Cardiac muscle cell (in vitro differentiated cells and primary cell): ENCODE measurements around the gene CYB561D1. TPM values are rescaled to one million over a fixed set of nuclear protein-coding genes. Genes with fewer than 3 reads are reported as not detected.
"Not testable (repeated sequence)": the region's sequence is repeated elsewhere in the genome, so short reads cannot be mapped to it uniquely, and the experiment has no call there.

ENCODE experiments used
- DNase-seq, 2 donors: peaks; one replicate each; pipeline versions ENCODE4 v3.0.0 to v3.0.0-alpha.2; 2010 to 2017; ENCODE audit warnings: low read depth in 1 of 2, low spot score in 1 of 2
- H3K27ac ChIP-seq: fragments of 200-600 bp; sonication (generic); 2 replicates; pipeline ENCODE4 v1.5.1; 2016
- H3K27me3 ChIP-seq: fragments of 200-600 bp; sonication (generic); 2 replicates; pipeline ENCODE4 v1.6.0; 2016; ENCODE audit warnings: control low read depth
- H3K36me3 ChIP-seq: fragments of 200-600 bp; sonication (generic); 2 replicates; pipeline ENCODE4 v1.5.1; 2016; ENCODE audit warnings: control low read depth
- H3K4me1 ChIP-seq: fragments of 200-600 bp; sonication (generic); 2 replicates; pipeline ENCODE4 v1.8.1; 2017; ENCODE audit warnings: low read depth, mild to moderate bottlenecking, mixed run types
- H3K4me3 ChIP-seq: fragments of 200-600 bp; sonication (generic); 2 replicates; pipeline ENCODE4 v1.5.1; 2016; ENCODE audit warnings: mild to moderate bottlenecking
- H3K9me3 ChIP-seq: fragments of 200-600 bp; sonication (generic); 2 replicates; pipeline ENCODE4 v1.5.1; 2017; ENCODE audit warnings: low read depth, mild to moderate bottlenecking, control low read depth
- polyA plus RNA-seq: library from polyadenylated mRNA; unstranded; fragments of >200 nt; fragmentation: Nextera tagmentation; extraction: Ambion mirVana; gene quantifications from 2 replicates; pipeline ENCODE4 v1.2.1, GENCODE V29; 2016
- total RNA-seq: library from RNA; depleted of rRNA; stranded (reverse); fragments of >200 nt; gene quantifications from 2 replicates; pipeline ENCODE4 v1.2.3, GENCODE V29; 2016
- TF ChIP-seq, protein P1 (sequence below): IDR thresholded peaks from 2 replicates; pipeline ENCODE4 v1.5.1; 2012; ENCODE audit warnings: low read depth, mild to moderate bottlenecking, low read length

Gene CYB561D1
- total RNA-seq (5.3 and 7.2 TPM in 2 replicates), polyA plus RNA-seq (5.5 and 6.6 TPM in 2 replicates)

GRCh38 chr1:109493805-109494539 is at the start of gene CYB561D1:
Gene CYB561D1, plus strand, starts transcription at chr1:109494094. Its CDS starts 46 bp downstream, at chr1:109494140.
- Histone ChIP-seq H3K4me3 (peak within 1 kb of the TSS; percentile 85), H3K27ac (peak within 1 kb of the TSS; percentile 2), H3K9me3 (no peaks in the 10 kb centered on the region), H3K27me3 (no peaks in the 10 kb centered on the region), H3K36me3 (peaks cover 14% of the 10 kb centered on the region), H3K4me1 (peaks cover 4% of the 10 kb centered on the region)
- peak; percentile 88 to 92 for DNase-seq
- TF ChIP-seq, protein P1, sequence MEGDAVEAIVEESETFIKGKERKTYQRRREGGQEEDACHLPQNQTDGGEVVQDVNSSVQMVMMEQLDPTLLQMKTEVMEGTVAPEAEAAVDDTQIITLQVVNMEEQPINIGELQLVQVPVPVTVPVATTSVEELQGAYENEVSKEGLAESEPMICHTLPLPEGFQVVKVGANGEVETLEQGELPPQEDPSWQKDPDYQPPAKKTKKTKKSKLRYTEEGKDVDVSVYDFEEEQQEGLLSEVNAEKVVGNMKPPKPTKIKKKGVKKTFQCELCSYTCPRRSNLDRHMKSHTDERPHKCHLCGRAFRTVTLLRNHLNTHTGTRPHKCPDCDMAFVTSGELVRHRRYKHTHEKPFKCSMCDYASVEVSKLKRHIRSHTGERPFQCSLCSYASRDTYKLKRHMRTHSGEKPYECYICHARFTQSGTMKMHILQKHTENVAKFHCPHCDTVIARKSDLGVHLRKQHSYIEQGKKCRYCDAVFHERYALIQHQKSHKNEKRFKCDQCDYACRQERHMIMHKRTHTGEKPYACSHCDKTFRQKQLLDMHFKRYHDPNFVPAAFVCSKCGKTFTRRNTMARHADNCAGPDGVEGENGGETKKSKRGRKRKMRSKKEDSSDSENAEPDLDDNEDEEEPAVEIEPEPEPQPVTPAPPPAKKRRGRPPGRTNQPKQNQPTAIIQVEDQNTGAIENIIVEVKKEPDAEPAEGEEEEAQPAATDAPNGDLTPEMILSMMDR: peak; percentile 93

DNA sequence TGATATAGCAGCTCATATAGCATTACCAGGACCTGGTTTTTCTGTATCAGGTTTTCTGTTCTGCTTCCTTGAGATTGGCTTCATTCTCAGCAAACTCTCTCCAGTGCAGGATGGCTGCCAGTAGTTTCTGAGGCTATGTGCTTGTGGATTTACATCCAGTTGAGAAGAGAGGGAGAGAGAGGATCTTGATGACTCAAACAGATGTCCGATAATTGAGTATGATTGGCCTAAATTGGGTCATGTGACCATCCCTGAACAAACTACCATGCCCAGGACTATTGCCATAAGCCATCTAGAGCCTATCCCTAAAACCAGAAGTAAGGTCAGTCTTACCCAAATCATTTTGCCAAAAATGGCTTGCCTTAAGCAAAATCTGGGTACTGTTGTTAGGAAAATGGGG is 49.5 kb upstream of the CYB561D1 start:
- Histone ChIP-seq H3K4me1 (no peaks in the 10 kb centered on the region), H3K27ac (no peak overlapping the region), H3K27me3 (no peaks in the 10 kb centered on the region), H3K9me3 (no peaks in the 10 kb centered on the region), H3K36me3 (no peaks in the 10 kb centered on the region), H3K4me3 (no peak overlapping the region)
- DNase-seq: no peak
- TF ChIP-seq, protein P1: no peak

- not testable (repeated sequence) for DNase-seq, H3K9me3 ChIP-seq, H3K4me3 ChIP-seq, H3K27ac ChIP-seq, H3K36me3 ChIP-seq, H3K4me1 ChIP-seq, H3K27me3 ChIP-seq
Measured at GRCh38 chr1:109445949-109446695, 47.8 kb upstream of the CYB561D1 start.

- no peak overlapping the region for H3K4me3 ChIP-seq
- no peaks in the 10 kb centered on the region for H3K4me1 ChIP-seq
- TF ChIP-seq, protein P1: no peak
- no peaks in the 10 kb centered on the region for H3K9me3 ChIP-seq
- no peak for DNase-seq
- no peak overlapping the region for H3K27ac ChIP-seq
- no peaks in the 10 kb centered on the region for H3K36me3 ChIP-seq
- no peaks in the 10 kb centered on the region for H3K27me3 ChIP-seq
Measured at GRCh38 chr1:109447524-109447923, 46.4 kb upstream of the CYB561D1 start.

DNA sequence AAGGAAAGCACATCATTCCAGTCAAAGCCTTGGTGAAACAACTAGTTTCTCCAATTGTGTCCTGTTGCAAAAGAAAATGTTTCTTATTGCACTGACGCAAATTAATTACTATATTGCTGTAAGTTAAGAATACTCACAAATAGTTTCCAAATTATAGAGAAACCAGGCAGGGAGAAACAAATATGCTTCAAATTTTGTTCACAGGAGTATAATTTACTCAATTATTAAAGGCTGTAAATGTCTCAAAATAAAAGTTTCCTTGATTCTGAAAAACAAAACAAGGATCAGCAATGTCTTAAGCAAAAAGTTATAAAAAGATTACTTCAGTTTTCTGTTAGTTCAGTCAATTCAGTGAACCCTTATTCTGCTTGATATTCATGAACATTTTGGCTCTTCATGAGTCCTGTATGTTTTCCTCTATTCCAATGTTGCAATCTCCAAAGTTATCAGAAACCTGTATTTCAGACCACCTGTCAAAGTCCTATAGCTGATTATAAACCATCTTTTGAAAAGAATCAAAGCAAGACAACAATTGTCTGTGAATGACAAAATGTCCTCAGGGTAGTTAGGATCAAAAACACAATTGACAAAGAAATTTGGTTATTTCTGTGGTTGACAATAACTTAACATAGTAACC is 39.3 kb upstream of the CYB561D1 start:
- H3K27me3 ChIP-seq: no peaks in the 10 kb centered on the region
- no peaks in the 10 kb centered on the region for H3K9me3 ChIP-seq
- TF ChIP-seq, protein P1: no peak
- H3K36me3 ChIP-seq: no peaks in the 10 kb centered on the region
- no peak overlapping the region for H3K4me3 ChIP-seq
- H3K27ac ChIP-seq: no peak overlapping the region
- DNase-seq: no peak
- no peaks in the 10 kb centered on the region for H3K4me1 ChIP-seq
